OCI-LY1 (cell line): ENCODE results near the gene PTGFRN.

Experiments used
- H2AFZ ChIP-seq: fragments of 200-600 bp; sonication (generic), shearing (Covaris generic); 2 replicates; pipeline ENCODE4 v1.6.0; 2014; ENCODE audit warnings: antibody characterized with exemption, mild to moderate bottlenecking, low read length
- H3F3A ChIP-seq: fragments of 200-600 bp; sonication (generic), shearing (Covaris generic); 2 replicates; pipeline ENCODE4 v1.6.0; 2014; ENCODE audit warnings: mild to moderate bottlenecking, antibody characterized with exemption, low read length, moderate library complexity; ENCODE audit not compliant: insufficient read depth
- H3K27ac ChIP-seq: fragments of 200-600 bp; sonication (generic); 2 replicates; pipeline ENCODE4 v1.5.1; 2014; ENCODE audit warnings: low read length, mixed run types, mild to moderate bottlenecking, low read depth; ENCODE audit not compliant: poor library complexity, severe bottlenecking
- H3K27me3 ChIP-seq: fragments of 200-600 bp; sonication (generic); 2 replicates; pipeline ENCODE4 v1.6.0; 2014; ENCODE audit warnings: antibody characterized with exemption, mild to moderate bottlenecking, low read length, moderate library complexity; ENCODE audit not compliant: insufficient read depth
- H3K36me3 ChIP-seq: fragments of 200-600 bp; sonication (generic); 2 replicates; pipeline ENCODE4 v1.6.1; 2014; ENCODE audit warnings: mild to moderate bottlenecking, antibody characterized with exemption, low read length, moderate library complexity, mixed read lengths; ENCODE audit not compliant: insufficient read depth
- H3K4me1 ChIP-seq: fragments of 200-600 bp; sonication (generic); 2 replicates; pipeline ENCODE4 v1.5.1; 2014; ENCODE audit warnings: mild to moderate bottlenecking, low read length, moderate library complexity; ENCODE audit not compliant: insufficient read depth, severe bottlenecking
- H3K4me2 ChIP-seq: fragments of 200-600 bp; sonication (generic), shearing (Covaris generic); 2 replicates; pipeline ENCODE4 v1.6.1; 2014; ENCODE audit warnings: low read length
- H3K4me3 ChIP-seq: fragments of 200-600 bp; sonication (generic); 2 replicates; pipeline ENCODE4 v1.5.1; 2014; ENCODE audit warnings: low read length, low read depth, mild to moderate bottlenecking, mixed read lengths; ENCODE audit not compliant: poor library complexity, severe bottlenecking
- H3K79me2 ChIP-seq: fragments of 200-600 bp; shearing (Covaris generic); 2 replicates; pipeline ENCODE4 v1.6.1; 2016; ENCODE audit warnings: mixed run types, low read length, mixed read lengths; ENCODE audit not compliant: insufficient read depth
- H3K9ac ChIP-seq: fragments of 200-600 bp; sonication (generic), shearing (Covaris generic); 2 replicates; pipeline ENCODE4 v1.6.1; 2014; ENCODE audit warnings: mild to moderate bottlenecking, low read length, mixed read lengths
- H3K9me2 ChIP-seq: fragments of 200-600 bp; sonication (generic), shearing (Covaris generic); 2 replicates; pipeline ENCODE4 v1.6.1; 2014; ENCODE audit warnings: low read depth, mild to moderate bottlenecking, low read length, mixed read lengths
- H3K9me3 ChIP-seq: fragments of 200-600 bp; shearing (Covaris generic); 2 replicates; pipeline ENCODE4 v1.6.1; 2014; ENCODE audit warnings: low read length, mixed read lengths
- H4K20me1 ChIP-seq: fragments of 200-600 bp; sonication (generic), shearing (Covaris generic); 2 replicates; pipeline ENCODE4 v1.6.0; 2016; ENCODE audit warnings: mild to moderate bottlenecking, low read length; ENCODE audit not compliant: insufficient read depth
- CTCF ChIP-seq: fragments of 200-600 bp; sonication (generic), shearing (Covaris generic); IDR thresholded peaks from 2 replicates; pipeline ENCODE4 v1.5.1; 2017; ENCODE audit warnings: mild to moderate bottlenecking, antibody characterized with exemption, low read length, moderate library complexity, mixed read lengths
- EZH2 ChIP-seq: fragments of 200-600 bp; sonication (generic), shearing (Covaris generic); IDR thresholded peaks from 2 replicates; pipeline ENCODE4 v1.8.0; 2017; ENCODE audit warnings: borderline replicate concordance, mixed run types, mild to moderate bottlenecking, antibody characterized with exemption, low read length, moderate library complexity, mixed read lengths

The PTGFRN gene

GRCh38 chr1:117037802-117038201, 128.1 kb downstream of the PTGFRN start:
- Histone ChIP-seq H2AFZ (no peak overlapping the region), H3K9me3 (no peaks in the 10 kb centered on the region), H3K4me1 (no peaks in the 10 kb centered on the region), H3K9ac (no peak overlapping the region), H3F3A (no peaks in the 10 kb centered on the region), H3K9me2 (no peaks in the 10 kb centered on the region), H3K4me2 (no peak overlapping the region), H3K36me3 (no peaks in the 10 kb centered on the region; the same call in 1 of the 2 replicates), H3K79me2 (no peaks in the 10 kb centered on the region), H3K4me3 (no peak overlapping the region), H3K27ac (no peak overlapping the region), H3K27me3 (no peaks in the 10 kb centered on the region), H4K20me1 (no peaks in the 10 kb centered on the region)
- TF ChIP-seq EZH2, result no peak
- no peak for TF ChIP-seq CTCF

- no peak overlapping the region for H3K27ac ChIP-seq
Observed at GRCh38 chr1:117038236-117038635, 128.5 kb downstream of the PTGFRN start.

More at GRCh38 chr1:117038236-117038635, 128.5 kb downstream of the PTGFRN start:
- H3K4me2 ChIP-seq, result no peak overlapping the region
- no peaks in the 10 kb centered on the region for H3K9me3 ChIP-seq
- no peaks in the 10 kb centered on the region for H3K79me2 ChIP-seq
- H4K20me1 ChIP-seq, result no peaks in the 10 kb centered on the region
- H3K27me3 ChIP-seq, result no peaks in the 10 kb centered on the region
- no peak overlapping the region for H3K4me3 ChIP-seq
- H3K9me2 ChIP-seq, result no peaks in the 10 kb centered on the region
- no peak overlapping the region for H2AFZ ChIP-seq
- no peaks in the 10 kb centered on the region; the same call in 1 of the 2 replicates for H3K36me3 ChIP-seq
- H3K4me1 ChIP-seq, result no peaks in the 10 kb centered on the region
- H3F3A ChIP-seq, result no peaks in the 10 kb centered on the region
- TF ChIP-seq EZH2 (no peak), CTCF (no peak)
- H3K9ac ChIP-seq, result no peak overlapping the region
